Measurements from ENCODE around the gene TMEM11.

- TF ChIP-seq EZH2phosphoT487 (IDR thresholded peaks at IDR 0.05; ENCODE audit: insufficient read depth, low read depth) (no peak), EZH2 (IDR thresholded peaks at IDR 0.05; ENCODE audit: insufficient read depth, poor library complexity, severe bottlenecking) (no peak)
Measured at GRCh38 chr17:21184570-21184969, 29.4 kb downstream of the TMEM11 start.

All from GM23248 (cell line).